Tracheal epithelial cell (primary cell): Measurements from ENCODE around the gene RBM15. TPM values are rescaled to one million over a fixed set of nuclear protein-coding genes. Genes with fewer than 3 reads are reported as not detected.

ENCODE experiments used
- total RNA-seq: library from RNA; depleted of rRNA; stranded (reverse); fragments of >200 nt; gene quantifications from 2 replicates; pipeline ENCODE4 v1.2.1, GENCODE V29; 2014

RBM15 gene, protein sequence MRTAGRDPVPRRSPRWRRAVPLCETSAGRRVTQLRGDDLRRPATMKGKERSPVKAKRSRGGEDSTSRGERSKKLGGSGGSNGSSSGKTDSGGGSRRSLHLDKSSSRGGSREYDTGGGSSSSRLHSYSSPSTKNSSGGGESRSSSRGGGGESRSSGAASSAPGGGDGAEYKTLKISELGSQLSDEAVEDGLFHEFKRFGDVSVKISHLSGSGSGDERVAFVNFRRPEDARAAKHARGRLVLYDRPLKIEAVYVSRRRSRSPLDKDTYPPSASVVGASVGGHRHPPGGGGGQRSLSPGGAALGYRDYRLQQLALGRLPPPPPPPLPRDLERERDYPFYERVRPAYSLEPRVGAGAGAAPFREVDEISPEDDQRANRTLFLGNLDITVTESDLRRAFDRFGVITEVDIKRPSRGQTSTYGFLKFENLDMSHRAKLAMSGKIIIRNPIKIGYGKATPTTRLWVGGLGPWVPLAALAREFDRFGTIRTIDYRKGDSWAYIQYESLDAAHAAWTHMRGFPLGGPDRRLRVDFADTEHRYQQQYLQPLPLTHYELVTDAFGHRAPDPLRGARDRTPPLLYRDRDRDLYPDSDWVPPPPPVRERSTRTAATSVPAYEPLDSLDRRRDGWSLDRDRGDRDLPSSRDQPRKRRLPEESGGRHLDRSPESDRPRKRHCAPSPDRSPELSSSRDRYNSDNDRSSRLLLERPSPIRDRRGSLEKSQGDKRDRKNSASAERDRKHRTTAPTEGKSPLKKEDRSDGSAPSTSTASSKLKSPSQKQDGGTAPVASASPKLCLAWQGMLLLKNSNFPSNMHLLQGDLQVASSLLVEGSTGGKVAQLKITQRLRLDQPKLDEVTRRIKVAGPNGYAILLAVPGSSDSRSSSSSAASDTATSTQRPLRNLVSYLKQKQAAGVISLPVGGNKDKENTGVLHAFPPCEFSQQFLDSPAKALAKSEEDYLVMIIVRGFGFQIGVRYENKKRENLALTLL
- total RNA-seq, result 22.7 and 24.7 TPM in 2 replicates

DNA sequence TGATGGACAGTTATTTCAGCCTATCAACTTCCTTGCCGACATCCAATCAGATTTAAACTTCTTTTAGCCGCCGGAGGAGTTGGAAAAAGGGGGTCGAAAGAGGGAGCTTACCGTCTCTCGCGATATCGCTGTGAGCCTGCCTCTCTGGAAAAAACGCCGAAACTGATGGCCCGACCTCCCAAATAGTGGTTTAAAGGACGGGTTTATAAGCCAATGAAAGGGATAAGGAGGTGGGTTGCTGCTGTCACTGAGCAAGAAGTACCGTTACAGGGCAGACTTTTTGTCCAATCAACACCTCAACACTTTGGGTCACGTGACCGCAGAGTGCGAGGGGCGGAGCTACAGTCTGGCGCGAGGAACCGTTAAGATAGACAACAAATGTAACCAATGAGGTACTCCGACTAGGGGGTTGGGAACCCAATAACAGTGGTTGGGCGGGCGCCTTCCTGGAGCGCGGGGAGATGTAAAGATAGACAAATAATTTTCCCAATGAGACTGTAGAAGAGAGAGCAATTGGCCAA, at the start of gene RBM15:
RBM15 (plus strand) TSS at position 492 of the 521 bp plus-strand sequence; CDS start at position 521, 29 bp downstream.

DNA sequence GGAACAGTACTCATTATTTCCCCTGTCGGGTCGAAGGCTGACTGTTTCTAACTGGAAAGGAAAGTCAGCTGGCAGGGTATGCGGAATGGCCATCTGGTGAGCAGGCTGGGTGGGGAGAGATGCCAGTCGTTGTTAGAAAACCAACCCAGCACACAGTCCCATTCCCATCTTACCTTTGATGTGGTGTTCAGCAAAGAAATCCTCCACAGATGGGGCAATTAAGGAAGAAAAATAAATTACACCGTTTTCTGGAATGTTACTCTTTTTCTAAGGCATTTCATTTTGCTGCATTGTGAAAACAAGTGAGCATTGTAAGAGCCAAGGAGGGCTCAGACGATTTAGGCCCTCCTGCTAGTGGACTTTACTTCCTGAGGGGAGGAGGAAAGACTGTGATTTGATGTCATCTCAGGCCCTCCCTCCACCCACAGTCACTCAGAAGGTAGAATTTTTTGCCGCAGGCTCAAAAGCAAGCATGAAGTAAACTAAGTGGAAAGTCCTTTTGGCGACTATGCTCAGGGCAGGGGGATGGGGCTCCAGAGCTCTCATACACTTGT, 51.6 kb downstream of the RBM15 start, which contains the start of gene SLC16A4:
SLC16A4 (minus strand) TSS at position 335 of the 554 bp plus-strand sequence. CDS start 1,703 bp downstream, outside the sequence.

Other genes with a start within 250 kb of the RBM15 start
- gene UBL4B, start 226.9 kb upstream of the RBM15 start, total RNA-seq, result not detected in 2 replicates
- gene SLC6A17, start 188.9 kb upstream of the RBM15 start, total RNA-seq, result 0.24 TPM in 1 of 2 replicates, not detected in the other
- 1.4 and 1.7 TPM in 2 replicates for gene KCNC4, start 129.1 kb upstream of the RBM15 start, total RNA-seq
- 36.9 and 48.2 TPM in 2 replicates for gene SLC16A4, start 51.6 kb downstream of the RBM15 start, total RNA-seq
- gene LAMTOR5, start 68.3 kb downstream of the RBM15 start, total RNA-seq, result 23.2 and 29.9 TPM in 2 replicates
- not detected in 2 replicates for gene PROK1, start 111.8 kb downstream of the RBM15 start, total RNA-seq
- gene KCNA10, start 179.8 kb downstream of the RBM15 start, total RNA-seq, result not detected in 2 replicates